Measurements from ENCODE around the gene APC2. TPM values are rescaled to one million over a fixed set of nuclear protein-coding genes. Genes with fewer than 3 reads are reported as not detected.
"Not testable (repeated sequence)": the region's sequence is repeated elsewhere in the genome, so short reads cannot be mapped to it uniquely, and the experiment has no call there.

The APC2 gene
- total RNA-seq, 4 donors from 2014 or later: 0.11 to 1.1 (median 0.23) TPM; not detected in 1

- no peak for DNase-seq (ENCODE audit: low spot score in 2 of 2)
- 53 to 56% methylated on average over 21 to 36 of the region's 44 CpGs for WGBS, 2 donors
- intact Hi-C loops (cut with DNase I; ENCODE audit: low total_unique reads): no loop called here
- H3K4me3 ChIP-seq (ENCODE audit: low read depth, poor library complexity, severe bottlenecking): no peak overlapping the region
- TF ChIP-seq POLR2A (IDR thresholded peaks at IDR 0.05): no peak
- TF ChIP-seq, protein P1, sequence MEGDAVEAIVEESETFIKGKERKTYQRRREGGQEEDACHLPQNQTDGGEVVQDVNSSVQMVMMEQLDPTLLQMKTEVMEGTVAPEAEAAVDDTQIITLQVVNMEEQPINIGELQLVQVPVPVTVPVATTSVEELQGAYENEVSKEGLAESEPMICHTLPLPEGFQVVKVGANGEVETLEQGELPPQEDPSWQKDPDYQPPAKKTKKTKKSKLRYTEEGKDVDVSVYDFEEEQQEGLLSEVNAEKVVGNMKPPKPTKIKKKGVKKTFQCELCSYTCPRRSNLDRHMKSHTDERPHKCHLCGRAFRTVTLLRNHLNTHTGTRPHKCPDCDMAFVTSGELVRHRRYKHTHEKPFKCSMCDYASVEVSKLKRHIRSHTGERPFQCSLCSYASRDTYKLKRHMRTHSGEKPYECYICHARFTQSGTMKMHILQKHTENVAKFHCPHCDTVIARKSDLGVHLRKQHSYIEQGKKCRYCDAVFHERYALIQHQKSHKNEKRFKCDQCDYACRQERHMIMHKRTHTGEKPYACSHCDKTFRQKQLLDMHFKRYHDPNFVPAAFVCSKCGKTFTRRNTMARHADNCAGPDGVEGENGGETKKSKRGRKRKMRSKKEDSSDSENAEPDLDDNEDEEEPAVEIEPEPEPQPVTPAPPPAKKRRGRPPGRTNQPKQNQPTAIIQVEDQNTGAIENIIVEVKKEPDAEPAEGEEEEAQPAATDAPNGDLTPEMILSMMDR (IDR thresholded peaks at IDR 0.05): no peak
These were observed 22.5 kb downstream of the APC2 start for GRCh38 chr19:1472231-1473084.

DNA sequence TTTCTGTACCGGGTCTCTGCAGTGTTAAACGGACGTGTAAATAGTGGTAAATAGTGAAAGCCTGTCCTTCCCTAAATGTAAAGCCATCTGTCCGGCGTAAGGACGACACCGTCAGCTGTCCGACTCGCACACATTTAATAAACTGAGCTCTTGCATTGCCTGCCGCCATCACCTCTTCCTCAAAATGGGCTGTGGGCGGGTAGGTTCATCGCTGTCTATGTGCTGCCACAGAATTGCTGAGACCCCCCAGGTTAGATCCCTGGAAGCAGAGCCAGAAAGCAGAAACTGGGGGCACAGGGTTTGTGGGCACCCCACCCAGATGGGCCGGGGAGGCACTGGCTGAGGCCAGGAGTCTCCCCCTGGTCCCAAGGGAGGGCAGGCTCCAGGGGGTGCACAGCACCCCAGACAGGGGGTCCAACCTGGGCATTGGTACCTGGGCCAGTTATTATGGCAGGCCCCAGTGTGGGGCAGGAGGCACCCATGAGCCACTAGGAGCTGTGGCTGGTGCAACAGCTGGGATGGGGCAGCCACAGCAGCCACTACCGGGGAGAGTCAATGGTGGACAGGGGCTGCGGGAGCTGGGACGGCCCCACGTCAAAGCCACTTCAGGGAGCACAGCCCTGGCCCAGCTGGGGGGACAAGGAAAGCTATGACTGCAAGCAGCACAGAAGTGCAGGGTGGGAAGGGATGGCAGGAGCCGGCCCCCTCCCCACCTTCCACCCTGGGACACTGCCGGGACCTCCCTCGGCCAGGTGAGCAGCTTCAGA lies 23.3 kb downstream of the APC2 start:
- 68 to 72% methylated on average over 20 of the region's 20 CpGs for WGBS, 2 donors
- DNase-seq (ENCODE audit: low spot score in 2 of 2): no peak
- intact Hi-C loops (cut with DNase I; ENCODE audit: low total_unique reads): no loop called here
- TF ChIP-seq, protein P1 (IDR thresholded peaks at IDR 0.05): no peak
- TF ChIP-seq POLR2A (IDR thresholded peaks at IDR 0.05): no peak
- H3K4me3 ChIP-seq (ENCODE audit: low read depth, poor library complexity, severe bottlenecking): no peak overlapping the region

DNA sequence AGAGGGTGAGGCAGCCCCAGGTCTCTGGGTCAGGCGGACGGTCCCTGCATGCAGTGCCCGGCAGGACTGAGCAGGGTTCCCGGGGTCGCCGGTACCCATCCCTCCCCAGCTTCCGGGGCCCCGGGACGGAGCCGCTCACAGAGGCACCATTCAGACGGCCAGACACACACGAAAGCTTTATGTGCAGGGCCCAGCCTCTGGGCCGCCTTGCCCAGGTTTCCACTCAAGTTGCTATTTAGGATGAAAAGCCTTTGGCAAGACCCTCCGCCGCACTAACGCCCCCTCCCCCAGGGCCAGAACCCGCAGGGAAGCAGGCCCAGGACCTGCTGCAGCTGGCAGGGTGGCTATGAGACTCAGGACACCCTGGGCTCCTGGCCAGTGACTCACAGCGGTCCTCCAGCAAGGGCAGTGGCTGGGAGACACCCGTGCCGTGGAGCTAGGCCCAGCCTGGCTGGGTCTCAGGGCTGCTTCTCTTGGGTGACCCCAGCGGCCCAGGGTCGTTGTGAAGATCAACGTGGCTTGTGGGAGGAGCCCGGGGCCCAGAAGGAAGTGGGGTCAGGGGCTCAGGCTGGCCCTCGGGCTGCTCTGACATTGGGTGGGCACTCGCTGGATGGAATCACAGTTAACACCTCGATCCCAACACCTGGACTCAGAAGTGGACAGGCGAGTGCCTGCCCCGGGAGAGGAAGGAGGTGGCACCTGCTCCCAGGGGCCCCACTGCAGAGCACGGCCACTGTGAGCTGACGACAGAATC lies 24.3 kb downstream of the APC2 start:
- intact Hi-C loops (cut with DNase I; ENCODE audit: low total_unique reads): no loop called here
- 57 to 68% methylated on average over 24 to 29 of the region's 31 CpGs for WGBS, 2 donors
- TF ChIP-seq POLR2A (IDR thresholded peaks at IDR 0.05): no peak
- TF ChIP-seq, protein P1 (IDR thresholded peaks at IDR 0.05): no peak
- no peak for DNase-seq (ENCODE audit: low spot score in 2 of 2)
- H3K4me3 ChIP-seq (ENCODE audit: low read depth, poor library complexity, severe bottlenecking): no peak overlapping the region

DNA sequence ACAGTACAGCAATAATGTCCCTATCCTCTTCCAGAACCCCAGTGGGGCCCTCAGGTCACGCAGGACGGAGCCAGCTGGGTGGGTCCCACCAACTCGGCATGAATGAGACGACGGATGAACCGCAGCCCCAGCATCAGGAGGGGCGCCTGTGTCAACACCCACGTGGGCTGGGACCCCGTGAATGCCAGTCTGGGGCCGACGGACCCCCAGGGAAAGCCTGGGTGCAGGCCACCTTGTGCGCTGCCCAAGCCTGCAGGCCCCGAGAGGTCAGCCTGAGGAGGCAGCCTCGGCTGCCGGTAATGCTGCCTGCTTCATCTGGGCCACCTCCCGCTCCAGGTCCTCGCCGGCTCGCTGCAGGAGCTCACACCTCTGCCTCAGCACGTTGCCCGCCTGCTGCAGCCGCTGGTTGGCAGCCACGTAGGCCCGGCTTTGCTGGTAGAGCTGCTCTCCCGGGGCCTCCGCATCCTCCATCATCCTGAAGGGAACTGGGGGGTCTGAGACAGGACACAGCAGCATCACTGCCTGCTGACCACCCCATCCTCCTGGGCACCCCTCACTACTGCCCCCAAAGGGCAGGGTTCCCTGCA lies 24.9 kb downstream of the APC2 start:
- H3K4me3 ChIP-seq (ENCODE audit: low read depth, poor library complexity, severe bottlenecking): no peak overlapping the region
- DNase-seq (ENCODE audit: low spot score in 2 of 2): no peak
- WGBS, 2 donors: 87% methylated on average over 14 to 24 of the region's 26 CpGs
- TF ChIP-seq, protein P1 (IDR thresholded peaks at IDR 0.05): no peak
- no peak for TF ChIP-seq POLR2A (IDR thresholded peaks at IDR 0.05)
- intact Hi-C loops (cut with DNase I; ENCODE audit: low total_unique reads): no loop called here

- TF ChIP-seq, protein P1 (IDR thresholded peaks at IDR 0.05): no peak
- no peak for TF ChIP-seq POLR2A (IDR thresholded peaks at IDR 0.05)
- WGBS, 2 donors: 91 to 94% methylated on average over 24 to 30 of the region's 31 CpGs
- no peak overlapping the region for H3K4me3 ChIP-seq (ENCODE audit: low read depth, poor library complexity, severe bottlenecking)
- intact Hi-C loops (cut with DNase I; ENCODE audit: low total_unique reads): no loop called here
- DNase-seq (ENCODE audit: low spot score in 2 of 2): no peak
These were observed 26.0 kb downstream of the APC2 start for GRCh38 chr19:1475751-1476437.

GRCh38 chr19:1477056-1477455 lies 27.1 kb downstream of the APC2 start:
- 83 to 89% methylated on average over 9 of the region's 9 CpGs for WGBS, 2 donors
- DNase-seq (ENCODE audit: low spot score in 2 of 2); H3K4me3 ChIP-seq (ENCODE audit: low read depth, poor library complexity, severe bottlenecking); intact Hi-C loops (cut with DNase I; ENCODE audit: low total_unique reads): not testable (repeated sequence)

Measured in lower leg skin (tissue), 4 donors.